GM18868 (cell line): ENCODE results near the gene FNDC3B.

Experiments
- ATAC-seq: cut with Tn5 transposase; IDR thresholded peaks from one replicate; pipeline ENCODE4 v1.9.1; 2021; ENCODE audit warnings: mild to moderate bottlenecking, moderate library complexity; ENCODE audit not compliant: unreplicated experiment

The FNDC3B gene

GRCh38 chr3:172410702-172411477 lies 371.5 kb downstream of the FNDC3B start:
- ATAC-seq: no peak

DNA sequence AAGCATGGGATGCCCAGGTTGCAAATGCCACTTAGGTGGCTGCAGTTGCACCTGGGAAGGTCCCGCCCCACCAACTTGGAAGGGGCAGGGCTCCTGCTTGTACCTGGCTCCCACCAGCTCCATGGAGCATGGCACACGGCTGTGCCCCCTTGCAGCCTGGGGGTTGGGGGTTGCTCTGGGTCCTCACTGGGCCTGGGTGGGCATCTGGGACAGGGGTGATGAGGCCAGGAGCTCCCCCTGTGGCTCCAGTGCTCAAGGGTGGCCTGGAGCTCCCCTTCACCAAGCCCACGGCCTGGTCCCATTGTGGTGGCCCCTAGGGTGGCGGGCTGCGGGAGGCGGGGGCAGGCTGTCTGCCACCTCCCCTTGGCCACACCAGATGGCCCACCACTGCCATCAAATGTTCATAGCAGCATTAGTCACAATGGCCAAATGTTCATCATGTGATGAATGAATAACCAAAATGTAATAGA lies 372.1 kb downstream of the FNDC3B start:
- ATAC-seq: no peak

- ATAC-seq: no peak
These were observed 375.9 kb downstream of the FNDC3B start for GRCh38 chr3:172415323-172415722.

GRCh38 chr3:172437713-172438112 lies 398.3 kb downstream of the FNDC3B start:
- ATAC-seq: no peak

GRCh38 chr3:172438186-172438585 lies 398.8 kb downstream of the FNDC3B start:
- no peak for ATAC-seq

- ATAC-seq: no peak
These were observed 402.2 kb downstream of the FNDC3B start for GRCh38 chr3:172441581-172441980.

DNA sequence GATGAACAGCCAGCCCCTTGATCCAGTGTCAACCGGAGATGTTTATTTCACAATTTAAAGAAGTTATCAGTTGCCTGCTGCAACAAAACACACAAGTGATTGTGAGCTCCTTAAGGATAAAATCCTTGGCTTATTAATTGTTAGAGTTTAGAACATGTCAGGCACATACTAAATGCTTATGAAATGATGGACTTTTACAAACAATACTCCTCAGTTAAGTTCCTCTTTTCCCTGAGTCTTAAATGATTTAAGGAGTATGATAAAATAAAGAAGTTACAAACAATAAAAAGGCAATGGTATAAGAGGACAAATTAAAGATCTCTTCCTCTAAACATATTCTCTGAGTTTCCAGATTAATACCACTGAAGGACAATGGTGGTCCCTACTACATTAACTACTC lies 403.2 kb downstream of the FNDC3B start:
- no peak for ATAC-seq

- no peak for ATAC-seq
These were observed 405.4 kb downstream of the FNDC3B start for GRCh38 chr3:172444821-172445220.

GRCh38 chr3:172446198-172446597 lies 406.8 kb downstream of the FNDC3B start:
- ATAC-seq: no peak

DNA sequence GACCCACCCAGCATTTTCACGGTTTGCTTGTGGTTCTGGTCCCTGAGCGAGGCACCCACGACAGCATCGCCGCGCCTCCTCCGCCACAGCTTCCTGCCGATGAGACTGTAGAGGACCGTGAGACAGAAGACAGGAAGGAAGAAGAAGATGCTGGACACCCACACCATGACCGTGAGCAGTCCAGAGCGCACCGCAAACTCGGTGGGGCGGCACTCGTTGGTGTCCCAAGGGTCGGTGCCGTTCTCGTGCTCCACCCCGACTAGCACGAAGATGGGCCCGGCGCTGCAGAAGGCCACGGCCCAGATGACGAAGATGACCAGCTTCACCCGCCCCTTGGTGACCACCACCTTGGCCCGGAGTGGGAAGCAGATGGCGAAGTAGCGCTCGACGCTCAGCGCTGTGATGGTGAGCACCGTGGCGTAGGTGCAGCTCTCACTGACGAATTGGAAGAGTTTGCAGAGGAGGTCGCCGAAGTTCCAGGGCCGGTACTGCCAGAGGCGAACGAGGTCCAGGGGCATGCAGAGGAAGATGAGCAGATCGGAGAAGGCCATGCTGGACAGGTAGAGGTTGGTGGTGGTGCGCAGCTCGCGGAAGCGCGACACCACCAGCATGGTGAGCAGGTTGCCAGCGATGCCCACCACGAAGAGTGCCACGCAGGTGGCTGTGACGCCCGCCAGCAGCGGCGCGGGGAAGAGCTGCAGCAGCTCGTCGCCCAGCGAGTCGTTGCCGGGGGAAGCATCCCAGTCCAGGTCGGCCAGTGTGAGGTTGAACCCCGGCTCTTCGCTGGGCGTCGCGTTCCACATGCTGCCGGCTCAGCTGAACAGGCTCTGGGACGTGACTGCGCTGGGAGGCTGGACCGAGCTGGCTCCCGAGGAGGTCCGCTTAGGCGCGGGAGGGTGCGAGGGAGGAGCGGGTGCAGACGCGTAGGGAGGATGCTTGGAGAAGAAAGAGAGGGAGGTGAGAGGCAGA lies 408.5 kb downstream of the FNDC3B start, which contains the start of gene GHSR:
TSS of gene GHSR (minus strand) at position 846 of the 969 bp plus-strand sequence. CDS start at position 803, 43 bp downstream.
- no peak for ATAC-seq

- no peak for ATAC-seq
These were observed 409.5 kb downstream of the FNDC3B start for GRCh38 chr3:172448661-172449465.

DNA sequence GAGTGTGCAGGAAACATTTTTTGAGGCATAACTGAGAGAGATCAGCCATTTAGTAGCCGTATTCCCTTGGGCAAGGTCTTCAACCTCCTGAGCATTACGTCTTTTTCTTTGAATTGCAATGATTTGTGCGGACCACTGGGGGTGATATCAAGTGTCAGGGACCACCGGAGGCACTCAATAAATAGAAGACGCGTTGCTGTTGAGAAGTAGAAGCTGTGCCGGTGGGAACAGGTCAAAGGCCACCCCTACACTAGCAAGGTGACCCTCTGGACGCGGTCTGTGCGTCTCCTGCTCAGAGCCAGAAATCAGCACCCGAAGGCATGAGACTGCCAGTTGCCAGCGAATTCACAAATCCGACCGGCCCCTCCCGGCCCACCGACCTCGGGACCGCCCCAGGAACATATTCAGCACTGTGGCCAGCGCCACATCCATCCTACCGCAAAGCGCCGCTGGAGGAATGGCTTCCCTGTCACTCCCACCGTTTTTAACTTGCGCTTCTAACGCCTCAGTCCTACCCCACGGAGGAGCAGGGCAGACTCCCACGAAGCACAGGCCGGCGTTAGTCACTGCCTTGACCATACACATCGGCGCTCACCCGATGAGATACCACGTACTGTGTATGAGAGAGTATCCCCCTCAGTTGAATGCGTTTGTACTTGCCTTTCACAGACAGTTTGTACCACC lies 410.2 kb downstream of the FNDC3B start:
- ATAC-seq: no peak
